Measurements from ENCODE around the gene TINCR.

Gene TINCR

GRCh38 chr19:5530701-5531100 is 37.1 kb downstream of the TINCR start:
- Histone ChIP-seq H3K79me2 (ENCODE audit: control insufficient read depth, low read length) (no peaks in the 10 kb centered on the region), H3K27me3 (ENCODE audit: control insufficient read depth, low read length) (no peaks in the 10 kb centered on the region), H3K9me3 (ENCODE audit: control insufficient read depth, insufficient read depth, low read length) (peaks cover 14% of the 10 kb centered on the region; the same call in 1 of the 2 replicates), H3F3A (ENCODE audit: control insufficient read depth, insufficient read depth) (no peaks in the 10 kb centered on the region), H3K9me2 (replicated peaks; ENCODE audit: control insufficient read depth, low read length) (no peaks in the 10 kb centered on the region), H3K4me1 (ENCODE audit: control insufficient read depth, low read length) (no peaks in the 10 kb centered on the region), H3K4me2 (ENCODE audit: low read length) (no peak overlapping the region), H3K36me3 (ENCODE audit: control insufficient read depth, low read length) (no peaks in the 10 kb centered on the region), H3K4me3 (ENCODE audit: low read length) (no peak overlapping the region), H3K27ac (ENCODE audit: low read depth, low read length) (no peak overlapping the region), H4K20me1 (ENCODE audit: control insufficient read depth, insufficient read depth, low read depth, low read length) (no peaks in the 10 kb centered on the region)
- TF ChIP-seq EZH2phosphoT487 (IDR thresholded peaks at IDR 0.05; ENCODE audit: borderline replicate concordance, low read length) (no peak), CTCF (IDR thresholded peaks at IDR 0.05; ENCODE audit: low read depth, low read length, poor library complexity, severe bottlenecking) (no peak)

GRCh38 chr19:5526691-5527090 is 41.1 kb downstream of the TINCR start:
- Histone ChIP-seq H3K9me3 (ENCODE audit: control insufficient read depth, insufficient read depth, low read length) (no peaks in the 10 kb centered on the region), H3K79me2 (ENCODE audit: control insufficient read depth, low read length) (no peaks in the 10 kb centered on the region), H3K4me3 (ENCODE audit: low read length) (no peak overlapping the region), H3K4me2 (ENCODE audit: low read length) (no peak overlapping the region), H3F3A (ENCODE audit: control insufficient read depth, insufficient read depth) (no peaks in the 10 kb centered on the region), H3K27ac (ENCODE audit: low read depth, low read length) (no peak overlapping the region), H3K27me3 (ENCODE audit: control insufficient read depth, low read length) (no peaks in the 10 kb centered on the region), H4K20me1 (ENCODE audit: control insufficient read depth, insufficient read depth, low read depth, low read length) (no peaks in the 10 kb centered on the region), H3K4me1 (ENCODE audit: control insufficient read depth, low read length) (no peaks in the 10 kb centered on the region), H3K9me2 (replicated peaks; ENCODE audit: control insufficient read depth, low read length) (no peaks in the 10 kb centered on the region), H3K36me3 (ENCODE audit: control insufficient read depth, low read length) (no peaks in the 10 kb centered on the region)
- TF ChIP-seq CTCF (IDR thresholded peaks at IDR 0.05; ENCODE audit: low read depth, low read length, poor library complexity, severe bottlenecking), result no peak
- no peak for TF ChIP-seq EZH2phosphoT487 (IDR thresholded peaks at IDR 0.05; ENCODE audit: borderline replicate concordance, low read length)

- no peak for TF ChIP-seq CTCF (IDR thresholded peaks at IDR 0.05; ENCODE audit: low read depth, low read length, poor library complexity, severe bottlenecking)
- TF ChIP-seq EZH2phosphoT487 (IDR thresholded peaks at IDR 0.05; ENCODE audit: borderline replicate concordance, low read length), result no peak
- Histone ChIP-seq H3K9me2 (replicated peaks; ENCODE audit: control insufficient read depth, low read length) (no peaks in the 10 kb centered on the region), H3K4me3 (ENCODE audit: low read length) (no peak overlapping the region), H4K20me1 (ENCODE audit: control insufficient read depth, insufficient read depth, low read depth, low read length) (no peaks in the 10 kb centered on the region), H3F3A (ENCODE audit: control insufficient read depth, insufficient read depth) (no peaks in the 10 kb centered on the region), H3K4me1 (ENCODE audit: control insufficient read depth, low read length) (no peaks in the 10 kb centered on the region), H3K27ac (ENCODE audit: low read depth, low read length) (no peak overlapping the region), H3K79me2 (ENCODE audit: control insufficient read depth, low read length) (no peaks in the 10 kb centered on the region), H3K4me2 (ENCODE audit: low read length) (no peak overlapping the region), H3K27me3 (ENCODE audit: control insufficient read depth, low read length) (no peaks in the 10 kb centered on the region), H3K36me3 (ENCODE audit: control insufficient read depth, low read length) (no peaks in the 10 kb centered on the region), H3K9me3 (ENCODE audit: control insufficient read depth, insufficient read depth, low read length) (no peaks in the 10 kb centered on the region)
Measured at GRCh38 chr19:5524081-5524480, 43.7 kb downstream of the TINCR start.

GRCh38 chr19:5522106-5522505 is 45.6 kb downstream of the TINCR start:
- no peaks in the 10 kb centered on the region for H3K79me2 ChIP-seq (ENCODE audit: control insufficient read depth, low read length)
- no peaks in the 10 kb centered on the region for H3K4me1 ChIP-seq (ENCODE audit: control insufficient read depth, low read length)
- no peak overlapping the region for H3K27ac ChIP-seq (ENCODE audit: low read depth, low read length)
- TF ChIP-seq EZH2phosphoT487 (IDR thresholded peaks at IDR 0.05; ENCODE audit: borderline replicate concordance, low read length) (no peak), CTCF (IDR thresholded peaks at IDR 0.05; ENCODE audit: low read depth, low read length, poor library complexity, severe bottlenecking) (no peak)
- H3K27me3 ChIP-seq (ENCODE audit: control insufficient read depth, low read length), result no peaks in the 10 kb centered on the region
- H3K4me2 ChIP-seq (ENCODE audit: low read length), result no peak overlapping the region
- H3K4me3 ChIP-seq (ENCODE audit: low read length), result no peak overlapping the region
- no peaks in the 10 kb centered on the region for H3F3A ChIP-seq (ENCODE audit: control insufficient read depth, insufficient read depth)
- H3K9me3 ChIP-seq (ENCODE audit: control insufficient read depth, insufficient read depth, low read length), result no peaks in the 10 kb centered on the region
- no peaks in the 10 kb centered on the region for H3K9me2 ChIP-seq (replicated peaks; ENCODE audit: control insufficient read depth, low read length)
- H4K20me1 ChIP-seq (ENCODE audit: control insufficient read depth, insufficient read depth, low read depth, low read length), result no peaks in the 10 kb centered on the region
- no peaks in the 10 kb centered on the region for H3K36me3 ChIP-seq (ENCODE audit: control insufficient read depth, low read length)

All from DOHH2 (cell line).